Fibroblast of lung (primary cell): ENCODE results near the gene PSME3IP1.

Source experiments
- EZH2 ChIP-seq: IDR thresholded peaks from 2 replicates; pipeline ENCODE4 v1.5.1; 2012; ENCODE audit warnings: low read length, control low read depth, mild to moderate bottlenecking; ENCODE audit errors: missing control alignments
- TF ChIP-seq, protein P1 (sequence below), 2 donors: IDR thresholded peaks in 1 of 2; conservative IDR thresholded peaks in 1 of 2; 1 replicate in 1 of 2; 2 replicates in 1 of 2; pipeline ENCODE4 v1.5.1; 2011 to 2012; ENCODE audit warnings: low read length in 2 of 2, control low read depth in 1 of 2, inconsistent platforms in 1 of 2, low read depth in 1 of 2, mild to moderate bottlenecking in 1 of 2

DNA sequence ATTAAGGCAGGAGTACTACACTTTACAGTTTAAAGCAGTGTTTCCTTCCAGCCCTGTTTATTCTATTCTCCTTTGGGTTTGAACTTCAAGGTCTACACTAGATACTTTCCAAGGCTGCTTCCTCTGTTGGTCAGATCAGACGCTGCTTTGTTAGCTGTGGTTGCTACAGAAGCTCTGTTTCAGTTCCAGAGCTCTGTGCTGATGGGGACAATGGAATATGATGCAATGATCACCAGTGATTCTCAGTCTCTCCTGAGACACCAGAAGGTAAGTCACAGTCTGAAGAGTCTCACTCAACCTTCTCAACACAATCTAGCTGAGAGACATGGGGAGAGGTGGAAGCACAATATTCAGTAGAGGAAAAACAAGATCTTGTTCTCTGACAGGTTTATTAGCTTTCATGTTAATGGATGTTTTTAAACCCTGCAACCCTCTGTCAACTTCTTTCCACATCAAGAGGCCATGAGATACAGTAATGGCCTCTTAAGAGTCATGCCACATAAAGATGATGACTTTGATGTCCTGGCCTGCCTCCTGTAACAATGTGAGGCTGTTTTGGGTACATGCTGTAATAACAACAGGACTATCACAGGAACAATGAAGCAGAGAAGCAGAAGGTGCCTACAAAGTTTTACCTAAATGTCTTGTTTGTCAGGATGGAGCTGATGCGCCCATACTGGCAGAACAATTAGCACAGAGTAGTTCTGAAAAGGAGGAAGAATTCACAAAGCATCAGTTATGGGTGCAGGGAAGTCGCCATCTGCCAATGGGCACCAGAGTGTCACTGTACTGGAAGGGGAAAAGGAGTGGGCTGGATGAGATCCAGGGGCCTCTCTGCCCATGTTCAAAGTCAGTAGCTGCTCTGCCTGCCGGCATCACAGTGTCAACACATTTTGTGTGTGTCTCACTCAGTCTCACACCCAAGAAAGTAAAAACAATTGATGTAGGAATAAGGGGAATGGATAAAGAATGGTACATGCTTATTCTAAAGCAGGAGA is 33.4 kb downstream of the PSME3IP1 start:
- TF ChIP-seq, protein P1, sequence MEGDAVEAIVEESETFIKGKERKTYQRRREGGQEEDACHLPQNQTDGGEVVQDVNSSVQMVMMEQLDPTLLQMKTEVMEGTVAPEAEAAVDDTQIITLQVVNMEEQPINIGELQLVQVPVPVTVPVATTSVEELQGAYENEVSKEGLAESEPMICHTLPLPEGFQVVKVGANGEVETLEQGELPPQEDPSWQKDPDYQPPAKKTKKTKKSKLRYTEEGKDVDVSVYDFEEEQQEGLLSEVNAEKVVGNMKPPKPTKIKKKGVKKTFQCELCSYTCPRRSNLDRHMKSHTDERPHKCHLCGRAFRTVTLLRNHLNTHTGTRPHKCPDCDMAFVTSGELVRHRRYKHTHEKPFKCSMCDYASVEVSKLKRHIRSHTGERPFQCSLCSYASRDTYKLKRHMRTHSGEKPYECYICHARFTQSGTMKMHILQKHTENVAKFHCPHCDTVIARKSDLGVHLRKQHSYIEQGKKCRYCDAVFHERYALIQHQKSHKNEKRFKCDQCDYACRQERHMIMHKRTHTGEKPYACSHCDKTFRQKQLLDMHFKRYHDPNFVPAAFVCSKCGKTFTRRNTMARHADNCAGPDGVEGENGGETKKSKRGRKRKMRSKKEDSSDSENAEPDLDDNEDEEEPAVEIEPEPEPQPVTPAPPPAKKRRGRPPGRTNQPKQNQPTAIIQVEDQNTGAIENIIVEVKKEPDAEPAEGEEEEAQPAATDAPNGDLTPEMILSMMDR (conservative IDR thresholded peaks at IDR 0.05 in 1 of 2, IDR thresholded peaks at IDR 0.05 in 1 of 2; ENCODE audit: low read depth in 1 of 2, low read length in 2 of 2): no peak
- no peak for TF ChIP-seq EZH2
